ENCODE measurements around the gene ANKRD60.

DNA sequence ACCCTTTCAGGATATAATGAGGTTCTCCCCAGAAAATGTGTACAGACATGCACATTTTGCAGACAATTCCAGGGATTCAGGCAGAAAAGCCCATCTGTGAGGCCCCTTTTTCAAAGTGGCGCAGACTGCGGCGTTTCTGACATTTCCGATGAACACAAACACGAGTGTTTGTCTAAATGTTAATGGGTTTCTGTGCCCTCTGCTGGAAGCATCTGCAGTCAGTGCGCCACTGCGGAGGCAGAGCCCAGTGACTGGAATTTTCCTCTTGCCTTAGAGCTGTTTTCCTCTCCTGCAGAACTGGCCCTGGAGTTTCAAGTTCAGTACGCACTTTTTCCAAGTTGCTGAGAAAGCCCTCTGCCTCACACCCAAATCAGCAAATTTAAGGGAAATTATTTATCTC lies 15.3 kb downstream of the ANKRD60 start:
- no peak for TF ChIP-seq POLR2A (IDR thresholded peaks at IDR 0.05)
- TF ChIP-seq, protein P1, sequence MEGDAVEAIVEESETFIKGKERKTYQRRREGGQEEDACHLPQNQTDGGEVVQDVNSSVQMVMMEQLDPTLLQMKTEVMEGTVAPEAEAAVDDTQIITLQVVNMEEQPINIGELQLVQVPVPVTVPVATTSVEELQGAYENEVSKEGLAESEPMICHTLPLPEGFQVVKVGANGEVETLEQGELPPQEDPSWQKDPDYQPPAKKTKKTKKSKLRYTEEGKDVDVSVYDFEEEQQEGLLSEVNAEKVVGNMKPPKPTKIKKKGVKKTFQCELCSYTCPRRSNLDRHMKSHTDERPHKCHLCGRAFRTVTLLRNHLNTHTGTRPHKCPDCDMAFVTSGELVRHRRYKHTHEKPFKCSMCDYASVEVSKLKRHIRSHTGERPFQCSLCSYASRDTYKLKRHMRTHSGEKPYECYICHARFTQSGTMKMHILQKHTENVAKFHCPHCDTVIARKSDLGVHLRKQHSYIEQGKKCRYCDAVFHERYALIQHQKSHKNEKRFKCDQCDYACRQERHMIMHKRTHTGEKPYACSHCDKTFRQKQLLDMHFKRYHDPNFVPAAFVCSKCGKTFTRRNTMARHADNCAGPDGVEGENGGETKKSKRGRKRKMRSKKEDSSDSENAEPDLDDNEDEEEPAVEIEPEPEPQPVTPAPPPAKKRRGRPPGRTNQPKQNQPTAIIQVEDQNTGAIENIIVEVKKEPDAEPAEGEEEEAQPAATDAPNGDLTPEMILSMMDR (IDR thresholded peaks at IDR 0.05): no peak
